GM19467 (cell line): Measurements from ENCODE around the gene FAAP20.

Experiments
- ATAC-seq: cut with Tn5 transposase; IDR thresholded peaks from one replicate; pipeline ENCODE4 v1.9.1; 2021; ENCODE audit warnings: mild to moderate bottlenecking, moderate library complexity; ENCODE audit not compliant: unreplicated experiment

FAAP20 gene

GRCh38 chr1:2180297-2181245 is 14.0 kb downstream of the FAAP20 start:
- ATAC-seq, result no peak

- ATAC-seq, result no peak
These were observed 15.1 kb downstream of the FAAP20 start for GRCh38 chr1:2179283-2180013.

- ATAC-seq, result no peak
These were observed 15.7 kb downstream of the FAAP20 start for GRCh38 chr1:2178875-2179274.

GRCh38 chr1:2177946-2178538 is 16.5 kb downstream of the FAAP20 start:
- no peak for ATAC-seq

GRCh38 chr1:2177541-2177940 is 17.0 kb downstream of the FAAP20 start:
- no peak for ATAC-seq

GRCh38 chr1:2176615-2177014 is 18.0 kb downstream of the FAAP20 start:
- ATAC-seq, result no peak

GRCh38 chr1:2175681-2176454 is 18.7 kb downstream of the FAAP20 start:
- no peak for ATAC-seq

GRCh38 chr1:2175055-2175414 is 19.5 kb downstream of the FAAP20 start:
- ATAC-seq, result no peak

GRCh38 chr1:2174348-2175054 is 20.1 kb downstream of the FAAP20 start:
- ATAC-seq, result no peak

GRCh38 chr1:2173546-2174347 is 20.8 kb downstream of the FAAP20 start:
- ATAC-seq, result no peak

GRCh38 chr1:2172551-2173146 is 21.9 kb downstream of the FAAP20 start:
- no peak for ATAC-seq

GRCh38 chr1:2172012-2172411 is 22.6 kb downstream of the FAAP20 start:
- no peak for ATAC-seq

GRCh38 chr1:2170211-2170610 is 24.4 kb downstream of the FAAP20 start:
- no peak for ATAC-seq

GRCh38 chr1:2169200-2169836 is 25.3 kb downstream of the FAAP20 start:
- ATAC-seq, result no peak

GRCh38 chr1:2168535-2168934 is 26.0 kb downstream of the FAAP20 start:
- ATAC-seq, result no peak

GRCh38 chr1:2168090-2168489 is 26.5 kb downstream of the FAAP20 start:
- ATAC-seq, result no peak

- no peak for ATAC-seq
These were observed 27.9 kb downstream of the FAAP20 start for GRCh38 chr1:2166695-2167094.

- no peak for ATAC-seq
These were observed 28.3 kb downstream of the FAAP20 start for GRCh38 chr1:2166254-2166653.

GRCh38 chr1:2165646-2166045 is 28.9 kb downstream of the FAAP20 start:
- ATAC-seq, result no peak
